Measurements from ENCODE around the gene ZNF385B. TPM values are rescaled to one million over a fixed set of nuclear protein-coding genes. Genes with fewer than 3 reads are reported as not detected.

The ZNF385B gene
- total and polyA plus RNA-seq, 5 donors, result 32.6 to 95.9 (median 65.6) TPM

- Histone ChIP-seq H3K27ac (ENCODE audit: low read length) (no peak overlapping the region), H3K27me3 (ENCODE audit: control insufficient read depth, insufficient read depth) (no peaks in the 10 kb centered on the region), H3K9me3 (ENCODE audit: control insufficient read depth, low read length) (no peaks in the 10 kb centered on the region), H3K4me3 (ENCODE audit: low read length) (peak overlapping the region; percentile 78), H3K4me1 (ENCODE audit: control insufficient read depth, insufficient read depth, low read length) (no peaks in the 10 kb centered on the region)
- intact Hi-C loops (cut with DNase I), result no loop called here
- DNase-seq (no peak), ATAC-seq (peak in 1 of 2 donors; percentile 42)
- WGBS, result 50% methylated on average over 5 of the region's 5 CpGs
Measured at GRCh38 chr2:179744401-179744800, 117.0 kb downstream of the ZNF385B start.

- no peaks in the 10 kb centered on the region for H3K27me3 ChIP-seq (ENCODE audit: control insufficient read depth, insufficient read depth)
- H3K9me3 ChIP-seq (ENCODE audit: control insufficient read depth, low read length), result no peaks in the 10 kb centered on the region
- no peak for DNase-seq
- intact Hi-C loops (cut with DNase I), result no loop called here
- H3K4me3 ChIP-seq (ENCODE audit: low read length), result no peak overlapping the region
- no peaks in the 10 kb centered on the region for H3K4me1 ChIP-seq (ENCODE audit: control insufficient read depth, insufficient read depth, low read length)
- ATAC-seq, result peak; percentile 62 to 85
- no peak overlapping the region for H3K27ac ChIP-seq (ENCODE audit: low read length)
Measured at GRCh38 chr2:179741317-179741716, 120.1 kb downstream of the ZNF385B start.

- ATAC-seq (no peak), DNase-seq (no peak)
- WGBS, result 80% methylated on average over 1 of the region's 1 CpG
- H3K4me3 ChIP-seq (ENCODE audit: low read length), result no peak overlapping the region
- no peaks in the 10 kb centered on the region for H3K9me3 ChIP-seq (ENCODE audit: control insufficient read depth, low read length)
- H3K27ac ChIP-seq (ENCODE audit: low read length), result no peak overlapping the region
- no peaks in the 10 kb centered on the region for H3K4me1 ChIP-seq (ENCODE audit: control insufficient read depth, insufficient read depth, low read length)
- intact Hi-C loops (cut with DNase I), result no loop called here
- H3K27me3 ChIP-seq (ENCODE audit: control insufficient read depth, insufficient read depth), result no peaks in the 10 kb centered on the region
Measured at GRCh38 chr2:179729966-179730365, 131.4 kb downstream of the ZNF385B start.

- intact Hi-C loops (cut with DNase I), result no loop called here
- Histone ChIP-seq H3K9me3 (ENCODE audit: control insufficient read depth, low read length) (no peaks in the 10 kb centered on the region), H3K27me3 (ENCODE audit: control insufficient read depth, insufficient read depth) (no peaks in the 10 kb centered on the region), H3K4me3 (ENCODE audit: low read length) (no peak overlapping the region), H3K27ac (ENCODE audit: low read length) (no peak overlapping the region), H3K4me1 (ENCODE audit: control insufficient read depth, insufficient read depth, low read length) (no peaks in the 10 kb centered on the region)
- ATAC-seq (no peak), DNase-seq (no peak)
- 89% methylated on average over 5 of the region's 5 CpGs for WGBS
Measured at GRCh38 chr2:179726461-179727180, 134.8 kb downstream of the ZNF385B start.

GRCh38 chr2:179724403-179724802 is 137.0 kb downstream of the ZNF385B start:
- Histone ChIP-seq H3K27me3 (ENCODE audit: control insufficient read depth, insufficient read depth) (no peaks in the 10 kb centered on the region), H3K4me1 (ENCODE audit: control insufficient read depth, insufficient read depth, low read length) (peaks cover 1% of the 10 kb centered on the region), H3K9me3 (ENCODE audit: control insufficient read depth, low read length) (no peaks in the 10 kb centered on the region), H3K4me3 (ENCODE audit: low read length) (no peak overlapping the region), H3K27ac (ENCODE audit: low read length) (no peak overlapping the region)
- DNase-seq (no peak), ATAC-seq (no peak)
- intact Hi-C loops (cut with DNase I), result no loop called here

- Histone ChIP-seq H3K4me1 (ENCODE audit: control insufficient read depth, insufficient read depth, low read length) (peaks cover 1% of the 10 kb centered on the region), H3K4me3 (ENCODE audit: low read length) (no peak overlapping the region), H3K27me3 (ENCODE audit: control insufficient read depth, insufficient read depth) (no peaks in the 10 kb centered on the region), H3K9me3 (ENCODE audit: control insufficient read depth, low read length) (no peaks in the 10 kb centered on the region), H3K27ac (ENCODE audit: low read length) (no peak overlapping the region)
- intact Hi-C loops (cut with DNase I), result no loop called here
- no peak for ATAC-seq
- DNase-seq, result no peak
Measured at GRCh38 chr2:179720173-179720772, 141.1 kb downstream of the ZNF385B start.

- Histone ChIP-seq H3K4me1 (ENCODE audit: control insufficient read depth, insufficient read depth, low read length) (peaks cover 1% of the 10 kb centered on the region), H3K27ac (ENCODE audit: low read length) (no peak overlapping the region), H3K27me3 (ENCODE audit: control insufficient read depth, insufficient read depth) (no peaks in the 10 kb centered on the region), H3K9me3 (ENCODE audit: control insufficient read depth, low read length) (no peaks in the 10 kb centered on the region), H3K4me3 (ENCODE audit: low read length) (no peak overlapping the region)
- 85% methylated on average over 1 of the region's 1 CpG for WGBS
- intact Hi-C loops (cut with DNase I), result no loop called here
- no peak for DNase-seq
- ATAC-seq, result no peak
Measured at GRCh38 chr2:179715871-179716270, 145.5 kb downstream of the ZNF385B start.

- intact Hi-C loops (cut with DNase I), result no loop called here
- no peak for ATAC-seq
- Histone ChIP-seq H3K27me3 (ENCODE audit: control insufficient read depth, insufficient read depth) (no peaks in the 10 kb centered on the region), H3K27ac (ENCODE audit: low read length) (no peak overlapping the region), H3K4me1 (ENCODE audit: control insufficient read depth, insufficient read depth, low read length) (no peaks in the 10 kb centered on the region), H3K9me3 (ENCODE audit: control insufficient read depth, low read length) (no peaks in the 10 kb centered on the region), H3K4me3 (ENCODE audit: low read length) (no peak overlapping the region)
- 82% methylated on average over 1 of the region's 1 CpG for WGBS
- DNase-seq, result no peak
Measured at GRCh38 chr2:179715196-179715595, 146.2 kb downstream of the ZNF385B start.

- ATAC-seq (no peak), DNase-seq (no peak)
- Histone ChIP-seq H3K27me3 (ENCODE audit: control insufficient read depth, insufficient read depth) (no peaks in the 10 kb centered on the region), H3K4me1 (ENCODE audit: control insufficient read depth, insufficient read depth, low read length) (no peaks in the 10 kb centered on the region), H3K4me3 (ENCODE audit: low read length) (no peak overlapping the region), H3K27ac (ENCODE audit: low read length) (no peak overlapping the region), H3K9me3 (ENCODE audit: control insufficient read depth, low read length) (no peaks in the 10 kb centered on the region)
- intact Hi-C loops (cut with DNase I), result no loop called here
- WGBS, result 79% methylated on average over 4 of the region's 4 CpGs
Measured at GRCh38 chr2:179712825-179713224, 148.6 kb downstream of the ZNF385B start.

GRCh38 chr2:179711375-179711774 is 150.0 kb downstream of the ZNF385B start:
- Histone ChIP-seq H3K27me3 (ENCODE audit: control insufficient read depth, insufficient read depth) (no peaks in the 10 kb centered on the region), H3K4me1 (ENCODE audit: control insufficient read depth, insufficient read depth, low read length) (no peaks in the 10 kb centered on the region), H3K4me3 (ENCODE audit: low read length) (no peak overlapping the region), H3K9me3 (ENCODE audit: control insufficient read depth, low read length) (no peaks in the 10 kb centered on the region), H3K27ac (ENCODE audit: low read length) (no peak overlapping the region)
- DNase-seq (no peak), ATAC-seq (no peak)
- intact Hi-C loops (cut with DNase I), result no loop called here
- 62% methylated on average over 4 of the region's 4 CpGs for WGBS

GRCh38 chr2:179703702-179704101 is 157.7 kb downstream of the ZNF385B start:
- Histone ChIP-seq H3K27me3 (ENCODE audit: control insufficient read depth, insufficient read depth) (no peaks in the 10 kb centered on the region), H3K4me1 (ENCODE audit: control insufficient read depth, insufficient read depth, low read length) (peaks cover 2% of the 10 kb centered on the region), H3K9me3 (ENCODE audit: control insufficient read depth, low read length) (no peaks in the 10 kb centered on the region), H3K27ac (ENCODE audit: low read length) (no peak overlapping the region), H3K4me3 (ENCODE audit: low read length) (no peak overlapping the region)
- no peak for DNase-seq
- 54% methylated on average over 1 of the region's 1 CpG for WGBS
- no peak for ATAC-seq
- intact Hi-C loops (cut with DNase I), result no loop called here

GRCh38 chr2:179702912-179703311 is 158.5 kb downstream of the ZNF385B start:
- DNase-seq (no peak), ATAC-seq (no peak)
- no peak overlapping the region for H3K4me3 ChIP-seq (ENCODE audit: low read length)
- peaks cover 2% of the 10 kb centered on the region for H3K4me1 ChIP-seq (ENCODE audit: control insufficient read depth, insufficient read depth, low read length)
- intact Hi-C loops (cut with DNase I), result no loop called here
- 76% methylated on average over 1 of the region's 1 CpG for WGBS
- no peaks in the 10 kb centered on the region for H3K9me3 ChIP-seq (ENCODE audit: control insufficient read depth, low read length)
- H3K27me3 ChIP-seq (ENCODE audit: control insufficient read depth, insufficient read depth), result no peaks in the 10 kb centered on the region
- H3K27ac ChIP-seq (ENCODE audit: low read length), result no peak overlapping the region

Data from right cardiac atrium (tissue), 5 donors.